ENCODE results near the gene C3AR1.

- TF ChIP-seq CTCF (IDR thresholded peaks at IDR 0.05) (no peak), POLR2A (IDR thresholded peaks at IDR 0.05) (no peak)
Measured at GRCh38 chr12:8093291-8093690, 27.1 kb upstream of the C3AR1 start.
